ENCODE measurements around the gene NALF2. TPM values are rescaled to one million over a fixed set of nuclear protein-coding genes. Genes with fewer than 3 reads are reported as not detected.

The NALF2 gene
- total and polyA plus RNA-seq, 2 of the 13 experiments (the other 11 are each of a cell fraction or from before 2014, with no cell fraction given) = 2.2 to 4.0 TPM

GRCh38 chrX:69510137-69510715, 6.1 kb downstream of the NALF2 start:
- ChIA-PET CTCF (ENCODE audit: low intra/inter-chr PET ratio, low total read pairs) (no interaction called here), POLR2A (no interaction called here)
- Histone ChIP-seq H3K9ac (ENCODE audit: insufficient read depth, low read depth, low read length) (no peak overlapping the region), H3K4me2 (ENCODE audit: low read depth, low read length) (no peak overlapping the region), H3K4me1 (ENCODE audit: insufficient read depth, low read length) (peaks cover 20% of the 10 kb centered on the region), H3K36me3 (replicated peaks in 1 of 2; ENCODE audit: control insufficient read depth in 1 of 2, insufficient read depth in 2 of 2, low read length in 2 of 2) (no peaks in the 10 kb centered on the region; a peak in 2 of 5 replicates), H4K20me1 (ENCODE audit: insufficient read depth, low read length) (0 out of 2 replicates have a peak, but pooled peaks cover 3% of the 10 kb centered on the region), H3K4me3 (replicated peaks in 1 of 3; ENCODE audit: insufficient read depth in 1 of 3, low read depth in 2 of 3, low read length in 3 of 3) (no peak overlapping the region), H3K27me3 (ENCODE audit: control insufficient read depth in 1 of 2, insufficient read depth in 2 of 2, low read length in 2 of 2) (no peaks in the 10 kb centered on the region), H3K9me3 (ENCODE audit: low read length) (no peaks in the 10 kb centered on the region), H3K79me2 (ENCODE audit: insufficient read depth, low read length) (peaks cover 6% of the 10 kb centered on the region), H2AFZ (ENCODE audit: low read length) (no peak overlapping the region), H3K27ac (ENCODE audit: extremely low read length, insufficient read depth, low read length) (no peak overlapping the region)
- intact Hi-C loops (cut with micrococcal nuclease; ENCODE audit: unreplicated experiment) (no loop called here), in situ Hi-C loops (cut with HindIII; ENCODE audit: extremely low pct_ligation_motif_present, low pct_unique_long_range_greater_than_20kb) (no loop called here)
- TF ChIP-seq CREB1 (IDR thresholded peaks at IDR 0.05) (no peak), CREB1 (CRISPR knock-in tag; IDR thresholded peaks at IDR 0.05) (no peak), FOXK1 (CRISPR knock-in tag; IDR thresholded peaks at IDR 0.05; ENCODE audit: borderline replicate concordance, low read depth) (no peak), SNAI1 (CRISPR knock-in tag; IDR thresholded peaks at IDR 0.05; ENCODE audit: borderline replicate concordance) (no peak)
- no TSS peak for BruUV-seq (replicated peaks)
- WGBS (ENCODE audit: low lambda C conversion rate) = 100% methylated on average over 1 of the region's 6 CpGs
- DNase-seq (ENCODE audit: low spot score) = no peak
- no peak for ATAC-seq
- no peak for FAIRE-seq

GRCh38 chrX:69510914-69511513, 6.9 kb downstream of the NALF2 start:
- Histone ChIP-seq H3K4me1 (ENCODE audit: insufficient read depth, low read length) (peaks cover 18% of the 10 kb centered on the region), H3K4me3 (replicated peaks in 1 of 3; ENCODE audit: insufficient read depth in 1 of 3, low read depth in 2 of 3, low read length in 3 of 3) (no peak overlapping the region), H3K27me3 (ENCODE audit: control insufficient read depth in 1 of 2, insufficient read depth in 2 of 2, low read length in 2 of 2) (no peaks in the 10 kb centered on the region), H3K9ac (ENCODE audit: insufficient read depth, low read depth, low read length) (no peak overlapping the region), H2AFZ (ENCODE audit: low read length) (no peak overlapping the region), H3K36me3 (replicated peaks in 1 of 2; ENCODE audit: control insufficient read depth in 1 of 2, insufficient read depth in 2 of 2, low read length in 2 of 2) (no peaks in the 10 kb centered on the region; a peak in 2 of 5 replicates), H4K20me1 (ENCODE audit: insufficient read depth, low read length) (0 out of 2 replicates have a peak, but pooled peaks cover 3% of the 10 kb centered on the region), H3K79me2 (ENCODE audit: insufficient read depth, low read length) (peaks cover 2% of the 10 kb centered on the region), H3K4me2 (ENCODE audit: low read depth, low read length) (no peak overlapping the region), H3K9me3 (ENCODE audit: low read length) (no peaks in the 10 kb centered on the region), H3K27ac (ENCODE audit: extremely low read length, insufficient read depth, low read length) (no peak overlapping the region)
- DNase-seq (ENCODE audit: low spot score) (no peak), FAIRE-seq (no peak), ATAC-seq (no peak)
- ChIA-PET CTCF (ENCODE audit: low intra/inter-chr PET ratio, low total read pairs) (no interaction called here), POLR2A (no interaction called here)
- BruUV-seq (replicated peaks) = no TSS peak
- intact Hi-C loops (cut with micrococcal nuclease; ENCODE audit: unreplicated experiment) = no loop called here
- in situ Hi-C loops (cut with HindIII; ENCODE audit: extremely low pct_ligation_motif_present, low pct_unique_long_range_greater_than_20kb) = no loop called here
- 97% methylated on average over 3 of the region's 3 CpGs for WGBS (ENCODE audit: low lambda C conversion rate)
- TF ChIP-seq, protein P1, sequence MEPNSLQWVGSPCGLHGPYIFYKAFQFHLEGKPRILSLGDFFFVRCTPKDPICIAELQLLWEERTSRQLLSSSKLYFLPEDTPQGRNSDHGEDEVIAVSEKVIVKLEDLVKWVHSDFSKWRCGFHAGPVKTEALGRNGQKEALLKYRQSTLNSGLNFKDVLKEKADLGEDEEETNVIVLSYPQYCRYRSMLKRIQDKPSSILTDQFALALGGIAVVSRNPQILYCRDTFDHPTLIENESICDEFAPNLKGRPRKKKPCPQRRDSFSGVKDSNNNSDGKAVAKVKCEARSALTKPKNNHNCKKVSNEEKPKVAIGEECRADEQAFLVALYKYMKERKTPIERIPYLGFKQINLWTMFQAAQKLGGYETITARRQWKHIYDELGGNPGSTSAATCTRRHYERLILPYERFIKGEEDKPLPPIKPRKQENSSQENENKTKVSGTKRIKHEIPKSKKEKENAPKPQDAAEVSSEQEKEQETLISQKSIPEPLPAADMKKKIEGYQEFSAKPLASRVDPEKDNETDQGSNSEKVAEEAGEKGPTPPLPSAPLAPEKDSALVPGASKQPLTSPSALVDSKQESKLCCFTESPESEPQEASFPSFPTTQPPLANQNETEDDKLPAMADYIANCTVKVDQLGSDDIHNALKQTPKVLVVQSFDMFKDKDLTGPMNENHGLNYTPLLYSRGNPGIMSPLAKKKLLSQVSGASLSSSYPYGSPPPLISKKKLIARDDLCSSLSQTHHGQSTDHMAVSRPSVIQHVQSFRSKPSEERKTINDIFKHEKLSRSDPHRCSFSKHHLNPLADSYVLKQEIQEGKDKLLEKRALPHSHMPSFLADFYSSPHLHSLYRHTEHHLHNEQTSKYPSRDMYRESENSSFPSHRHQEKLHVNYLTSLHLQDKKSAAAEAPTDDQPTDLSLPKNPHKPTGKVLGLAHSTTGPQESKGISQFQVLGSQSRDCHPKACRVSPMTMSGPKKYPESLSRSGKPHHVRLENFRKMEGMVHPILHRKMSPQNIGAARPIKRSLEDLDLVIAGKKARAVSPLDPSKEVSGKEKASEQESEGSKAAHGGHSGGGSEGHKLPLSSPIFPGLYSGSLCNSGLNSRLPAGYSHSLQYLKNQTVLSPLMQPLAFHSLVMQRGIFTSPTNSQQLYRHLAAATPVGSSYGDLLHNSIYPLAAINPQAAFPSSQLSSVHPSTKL (CRISPR knock-in tag; IDR thresholded peaks at IDR 0.05) = no peak
- TF ChIP-seq, protein P2, sequence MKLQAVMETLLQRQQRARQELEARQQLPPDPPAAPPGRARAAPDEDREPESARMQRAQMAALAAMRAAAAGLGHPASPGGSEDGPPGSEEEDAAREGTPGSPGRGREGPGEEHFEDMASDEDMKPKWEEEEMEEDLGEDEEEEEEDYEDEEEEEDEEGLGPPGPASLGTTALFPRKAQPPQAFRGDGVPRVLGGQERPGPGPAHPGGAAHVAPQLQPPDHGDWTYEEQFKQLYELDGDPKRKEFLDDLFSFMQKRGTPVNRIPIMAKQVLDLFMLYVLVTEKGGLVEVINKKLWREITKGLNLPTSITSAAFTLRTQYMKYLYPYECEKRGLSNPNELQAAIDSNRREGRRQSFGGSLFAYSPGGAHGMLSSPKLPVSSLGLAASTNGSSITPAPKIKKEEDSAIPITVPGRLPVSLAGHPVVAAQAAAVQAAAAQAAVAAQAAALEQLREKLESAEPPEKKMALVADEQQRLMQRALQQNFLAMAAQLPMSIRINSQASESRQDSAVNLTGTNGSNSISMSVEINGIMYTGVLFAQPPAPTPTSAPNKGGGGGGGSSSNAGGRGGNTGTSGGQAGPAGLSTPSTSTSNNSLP (IDR thresholded peaks at IDR 0.05; ENCODE audit: low read depth, low read length) = no peak
- TF ChIP-seq ADNP (CRISPR knock-in tag; IDR thresholded peaks at IDR 0.05) (no peak), ZNF549 (CRISPR knock-in tag; IDR thresholded peaks at IDR 0.05) (no peak), HOXA7 (CRISPR knock-in tag; IDR thresholded peaks at IDR 0.05) (no peak), GLI4 (CRISPR knock-in tag; IDR thresholded peaks at IDR 0.05; ENCODE audit: borderline replicate concordance) (no peak), GABPA (IDR thresholded peaks at IDR 0.05; ENCODE audit: low read depth, low read length) (no peak), GABPA (CRISPR knock-in tag; IDR thresholded peaks at IDR 0.05; ENCODE audit: low read depth) (no peak), ZMYM2 (CRISPR knock-in tag; IDR thresholded peaks at IDR 0.05) (no peak)

Data from HepG2 (cell line).